CD4-positive, alpha-beta T cell (primary cell): Measurements from ENCODE around the gene KLF17. TPM values are rescaled to one million over a fixed set of nuclear protein-coding genes. Genes with fewer than 3 reads are reported as not detected.

ENCODE experiments used
- ATAC-seq: fragments of 200-7000 bp; cut with Tn5 transposase; one replicate; pipeline ENCODE4 v1.10.0; 2022; ENCODE audit warnings: mild to moderate bottlenecking; ENCODE audit not compliant: poor library complexity
- CTCF ChIA-PET: fragments of 350-600 bp; sonication (Branson Sonifier 250); formaldehyde crosslinking; loops from one replicate; lab custom pipeline; 2021; ENCODE audit warnings: antibody characterized with exemption, inconsistent platforms; lab: Charles Lee
- POLR2A ChIA-PET: fragments of 350-600 bp; sonication (Branson Sonifier 250); formaldehyde crosslinking; loops from one replicate; lab custom pipeline; 2021; ENCODE audit warnings: antibody characterized with exemption, inconsistent platforms; lab: Charles Lee
- DNase-seq, 14 experiments: peaks; one replicate each; pipeline ENCODE4 v3.0.0-alpha.2; 2013 to 2020; ENCODE audit warnings: mixed read lengths in 2 of 14
- H3K27ac ChIP-seq, 2 donors: one replicate each; pipeline versions ENCODE4 v1.5.1 to v1.7.0; 2013; ENCODE audit warnings: low read length in 2 of 2, low read depth in 1 of 2, mild to moderate bottlenecking in 1 of 2
- H3K27me3 ChIP-seq, 2 experiments: 1 replicate in 1 of 2; 2 replicates in 1 of 2; pipeline versions ENCODE4 v1.6.1 to v1.7.0; 2013; ENCODE audit warnings: low read length in 2 of 2, control low read depth in 1 of 2, mild to moderate bottlenecking in 1 of 2, moderate library complexity in 1 of 2; ENCODE audit not compliant: insufficient read depth in 2 of 2, control insufficient read depth in 1 of 2
- H3K36me3 ChIP-seq: one replicate; pipeline ENCODE4 v1.6.1; 2013; ENCODE audit warnings: low read length, control low read depth; ENCODE audit not compliant: insufficient read depth
- H3K4me1 ChIP-seq: one replicate; pipeline ENCODE4 v1.6.1; 2013; ENCODE audit warnings: low read length, control low read depth; ENCODE audit not compliant: insufficient read depth
- H3K4me3 ChIP-seq: one replicate; pipeline ENCODE4 v1.5.1; 2013; ENCODE audit warnings: mild to moderate bottlenecking, low read length, moderate library complexity
- H3K9me3 ChIP-seq, 2 experiments: 1 replicate in 1 of 2; 2 replicates in 1 of 2; pipeline versions ENCODE4 v1.6.1 to v1.7.0; 2013; ENCODE audit warnings: low read length in 2 of 2, mild to moderate bottlenecking in 2 of 2, control low read depth in 1 of 2, moderate library complexity in 1 of 2; ENCODE audit not compliant: control insufficient read depth in 1 of 2, insufficient read depth in 1 of 2
- H3K27ac Mint-ChIP-seq: one replicate; pipeline ENCODE4 v1.8.0; 2020; ENCODE audit warnings: mixed read lengths
- H3K27me3 Mint-ChIP-seq: one replicate; pipeline ENCODE4 v1.8.0; 2021; ENCODE audit warnings: mixed read lengths
- H3K36me3 Mint-ChIP-seq: one replicate; pipeline ENCODE4 v1.8.0; 2021; ENCODE audit warnings: low read depth, mixed read lengths
- H3K4me1 Mint-ChIP-seq: one replicate; pipeline ENCODE4 v1.8.0; 2021; ENCODE audit warnings: low read depth, mixed read lengths
- H3K4me3 Mint-ChIP-seq: one replicate; pipeline ENCODE4 v1.8.0; 2020; ENCODE audit warnings: mild to moderate bottlenecking, mixed read lengths
- H3K9me3 Mint-ChIP-seq: one replicate; pipeline ENCODE4 v1.8.0; 2020; ENCODE audit warnings: mixed read lengths
- intact Hi-C, 2 experiments: fragments of 100-400 bp; cut with DNase I in 1 of 2; cut with micrococcal nuclease in 1 of 2; formaldehyde crosslinking; loops; one replicate each; pipeline versions ENCODE4 v1.15.1 to v1.9.0; 2023 to 2025; cut with DNase I, micrococcal nuclease
- polyA plus RNA-seq, 2 donors: library from polyadenylated mRNA; unstranded; fragments of 120-200 nt; gene quantifications; one replicate each; pipeline ENCODE4 v1.2.1, GENCODE V29; 2013
- total RNA-seq, 174 experiments: library from RNA in 2 of 174; stranded (reverse) in 2 of 174; gene quantifications; one replicate each; pipeline ENCODE4 v1.2.3 and lab custom pipeline; 2021 to 2026
- TF ChIP-seq, protein P1 (sequence below): fragments of 200-600 bp; IDR thresholded peaks from one replicate; pipeline ENCODE4 v1.8.0; 2022; ENCODE audit warnings: antibody characterized with exemption, mild to moderate bottlenecking

The KLF17 gene
- total RNA-seq (not detected), total RNA-seq (lab: John Stamatoyannopoulos, UW) (0 to 0.11 (median 0) reads per million in 172 experiments)
- polyA plus RNA-seq (2013, experiment 1 of 2): not detected
- not detected for polyA plus RNA-seq (2013, experiment 2 of 2)

DNA sequence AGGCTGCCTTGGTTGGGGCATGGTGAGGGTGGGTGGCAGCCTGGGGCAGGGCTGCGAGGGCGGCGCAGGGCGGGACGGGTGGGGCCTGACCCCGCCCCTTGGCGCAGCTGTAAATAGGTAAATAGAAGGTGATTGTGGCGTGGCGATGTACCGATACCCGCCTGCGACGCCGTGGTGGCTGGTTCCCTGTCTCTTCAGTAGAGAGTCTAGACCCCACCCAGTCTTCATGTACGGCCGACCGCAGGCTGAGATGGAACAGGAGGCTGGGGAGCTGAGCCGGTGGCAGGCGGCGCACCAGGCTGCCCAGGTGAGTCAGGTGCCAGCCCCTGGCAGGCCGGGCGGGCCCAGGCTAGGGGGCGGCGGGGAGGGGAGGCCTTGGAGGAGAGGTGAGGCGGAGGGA is at the start of gene KLF17:
TSS of gene KLF17 (plus strand) at position 140 of the 400 bp plus-strand sequence. CDS start at position 227, 87 bp downstream.
- no peaks in the 10 kb centered on the region for H3K9me3 ChIP-seq
- no peaks in the 10 kb centered on the region for H3K4me1 ChIP-seq
- no peaks in the 10 kb centered on the region for H3K4me1 Mint-ChIP-seq
- H3K36me3 Mint-ChIP-seq: no peaks in the 10 kb centered on the region
- intact Hi-C loops: no loop called here
- no peak within 1 kb of the TSS for H3K27ac Mint-ChIP-seq
- H3K27me3 ChIP-seq: peaks cover 0 to 4% of the 10 kb centered on the region in 2 experiments
- H3K27ac ChIP-seq: no peak within 1 kb of the TSS
- H3K27me3 Mint-ChIP-seq: peaks cover 8% of the 10 kb centered on the region
- TF ChIP-seq, protein P1, sequence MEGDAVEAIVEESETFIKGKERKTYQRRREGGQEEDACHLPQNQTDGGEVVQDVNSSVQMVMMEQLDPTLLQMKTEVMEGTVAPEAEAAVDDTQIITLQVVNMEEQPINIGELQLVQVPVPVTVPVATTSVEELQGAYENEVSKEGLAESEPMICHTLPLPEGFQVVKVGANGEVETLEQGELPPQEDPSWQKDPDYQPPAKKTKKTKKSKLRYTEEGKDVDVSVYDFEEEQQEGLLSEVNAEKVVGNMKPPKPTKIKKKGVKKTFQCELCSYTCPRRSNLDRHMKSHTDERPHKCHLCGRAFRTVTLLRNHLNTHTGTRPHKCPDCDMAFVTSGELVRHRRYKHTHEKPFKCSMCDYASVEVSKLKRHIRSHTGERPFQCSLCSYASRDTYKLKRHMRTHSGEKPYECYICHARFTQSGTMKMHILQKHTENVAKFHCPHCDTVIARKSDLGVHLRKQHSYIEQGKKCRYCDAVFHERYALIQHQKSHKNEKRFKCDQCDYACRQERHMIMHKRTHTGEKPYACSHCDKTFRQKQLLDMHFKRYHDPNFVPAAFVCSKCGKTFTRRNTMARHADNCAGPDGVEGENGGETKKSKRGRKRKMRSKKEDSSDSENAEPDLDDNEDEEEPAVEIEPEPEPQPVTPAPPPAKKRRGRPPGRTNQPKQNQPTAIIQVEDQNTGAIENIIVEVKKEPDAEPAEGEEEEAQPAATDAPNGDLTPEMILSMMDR: no peak
- no peak for DNase-seq
- no peak within 1 kb of the TSS for H3K4me3 Mint-ChIP-seq
- ChIA-PET CTCF (no interaction called here), POLR2A (no interaction called here)
- no peak for ATAC-seq
- no peaks in the 10 kb centered on the region for H3K9me3 Mint-ChIP-seq
- no peaks in the 10 kb centered on the region for H3K36me3 ChIP-seq
- no peak within 1 kb of the TSS for H3K4me3 ChIP-seq

DNA sequence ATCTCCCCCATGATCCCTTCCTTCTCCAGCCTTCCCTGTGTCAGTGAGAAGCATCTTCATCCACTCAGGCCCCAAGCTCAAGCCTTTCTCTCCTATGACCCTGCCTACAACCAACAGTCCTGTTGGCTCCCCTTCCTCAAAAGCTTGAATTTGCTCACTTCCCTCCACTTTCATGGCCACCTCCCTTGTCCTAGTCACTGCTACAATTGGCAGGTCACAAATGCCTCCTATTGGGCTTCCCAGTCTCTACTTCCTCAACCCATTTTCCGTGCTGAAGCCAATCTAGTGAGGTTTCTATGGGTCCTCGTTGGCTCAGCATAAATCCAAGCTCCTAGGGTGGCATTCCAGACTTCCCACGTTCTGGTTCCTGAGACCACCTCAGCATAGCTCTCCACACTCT is 47.2 kb upstream of the KLF17 start:
- H3K27ac ChIP-seq: no peak overlapping the region
- intact Hi-C loops: no loop called here
- CTCF ChIA-PET: no interaction called here
- no peaks in the 10 kb centered on the region for H3K36me3 ChIP-seq
- H3K27ac Mint-ChIP-seq: no peak overlapping the region
- no peaks in the 10 kb centered on the region for H3K9me3 Mint-ChIP-seq
- no peak for ATAC-seq
- no peaks in the 10 kb centered on the region for H3K4me1 Mint-ChIP-seq
- H3K4me3 Mint-ChIP-seq: no peak overlapping the region
- no peaks in the 10 kb centered on the region for H3K9me3 ChIP-seq
- TF ChIP-seq, protein P1: no peak
- no peaks in the 10 kb centered on the region for H3K36me3 Mint-ChIP-seq
- DNase-seq: no peak
- no peaks in the 10 kb centered on the region for H3K4me1 ChIP-seq
- POLR2A ChIA-PET: no interaction called here
- no peak overlapping the region for H3K4me3 ChIP-seq
- H3K27me3 Mint-ChIP-seq: peaks cover 26% of the 10 kb centered on the region
- H3K27me3 ChIP-seq: peaks cover 5 to 7% of the 10 kb centered on the region in 2 experiments

GRCh38 chr1:44072204-44072603 is 46.4 kb upstream of the KLF17 start:
- intact Hi-C loops: no loop called here
- Histone ChIP-seq H3K27me3 (peaks cover 5 to 7% of the 10 kb centered on the region in 2 experiments), H3K4me3 (no peak overlapping the region), H3K36me3 (no peaks in the 10 kb centered on the region), H3K4me1 (no peaks in the 10 kb centered on the region), H3K9me3 (no peaks in the 10 kb centered on the region), H3K27ac (no peak overlapping the region)
- TF ChIP-seq, protein P1: no peak
- Mint-ChIP-seq H3K9me3 (no peaks in the 10 kb centered on the region), H3K4me1 (no peaks in the 10 kb centered on the region), H3K27ac (no peak overlapping the region), H3K36me3 (no peaks in the 10 kb centered on the region), H3K27me3 (peaks cover 22% of the 10 kb centered on the region), H3K4me3 (no peak overlapping the region)
- ChIA-PET CTCF (no interaction called here), POLR2A (no interaction called here)
- no peak for DNase-seq
- ATAC-seq: no peak
